ENCODE results near the gene ZNF141.

- no peak for TF ChIP-seq EP300 (IDR thresholded peaks at IDR 0.05)
- TF ChIP-seq, protein P1, sequence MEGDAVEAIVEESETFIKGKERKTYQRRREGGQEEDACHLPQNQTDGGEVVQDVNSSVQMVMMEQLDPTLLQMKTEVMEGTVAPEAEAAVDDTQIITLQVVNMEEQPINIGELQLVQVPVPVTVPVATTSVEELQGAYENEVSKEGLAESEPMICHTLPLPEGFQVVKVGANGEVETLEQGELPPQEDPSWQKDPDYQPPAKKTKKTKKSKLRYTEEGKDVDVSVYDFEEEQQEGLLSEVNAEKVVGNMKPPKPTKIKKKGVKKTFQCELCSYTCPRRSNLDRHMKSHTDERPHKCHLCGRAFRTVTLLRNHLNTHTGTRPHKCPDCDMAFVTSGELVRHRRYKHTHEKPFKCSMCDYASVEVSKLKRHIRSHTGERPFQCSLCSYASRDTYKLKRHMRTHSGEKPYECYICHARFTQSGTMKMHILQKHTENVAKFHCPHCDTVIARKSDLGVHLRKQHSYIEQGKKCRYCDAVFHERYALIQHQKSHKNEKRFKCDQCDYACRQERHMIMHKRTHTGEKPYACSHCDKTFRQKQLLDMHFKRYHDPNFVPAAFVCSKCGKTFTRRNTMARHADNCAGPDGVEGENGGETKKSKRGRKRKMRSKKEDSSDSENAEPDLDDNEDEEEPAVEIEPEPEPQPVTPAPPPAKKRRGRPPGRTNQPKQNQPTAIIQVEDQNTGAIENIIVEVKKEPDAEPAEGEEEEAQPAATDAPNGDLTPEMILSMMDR (IDR thresholded peaks at IDR 0.05), result no peak
- no peak for TF ChIP-seq POLR2A (IDR thresholded peaks at IDR 0.05)
- TF ChIP-seq POLR2AphosphoS5 (IDR thresholded peaks at IDR 0.05), result no peak
Measured at GRCh38 chr4:340011-340410, 2.4 kb downstream of the ZNF141 start.
